Neural cell (in vitro differentiated cells): ENCODE measurements around the gene PTH1R.

Experiments used
- CTCF ChIP-seq: fragments of 450-650 bp; IDR thresholded peaks from 2 replicates; pipeline ENCODE4 v1.5.1; 2014; ENCODE audit warnings: antibody characterized with exemption, mild to moderate bottlenecking, moderate library complexity; ENCODE audit not compliant: poor library complexity, severe bottlenecking
- EP300 ChIP-seq: fragments of 450-650 bp; conservative IDR thresholded peaks from 2 replicates; pipeline ENCODE4 v1.6.1; 2014; ENCODE audit warnings: antibody characterized with exemption, mild to moderate bottlenecking, moderate library complexity; ENCODE audit not compliant: poor library complexity, severe bottlenecking
- EZH2 ChIP-seq: fragments of 200-600, 300-800 bp; shearing (Covaris generic), sonication (generic); IDR thresholded peaks from 2 replicates; pipeline ENCODE4 v1.6.1; 2014; ENCODE audit warnings: antibody characterized with exemption, low read length, borderline replicate concordance, mild to moderate bottlenecking; ENCODE audit not compliant: insufficient read depth, poor library complexity, severe bottlenecking
- MXI1 ChIP-seq: fragments of 450-650 bp; conservative IDR thresholded peaks from 2 replicates; pipeline ENCODE4 v1.6.1; 2014; ENCODE audit warnings: antibody characterized with exemption, mild to moderate bottlenecking; ENCODE audit not compliant: poor library complexity, severe bottlenecking
- POLR2AphosphoS5 ChIP-seq: IDR thresholded peaks from 2 replicates; pipeline ENCODE4 v1.6.1; 2012
- RAD21 ChIP-seq: fragments of 450-650 bp; conservative IDR thresholded peaks from 2 replicates; pipeline ENCODE4 v1.6.1; 2014; ENCODE audit warnings: antibody characterized with exemption, mild to moderate bottlenecking, moderate library complexity
- REST ChIP-seq: IDR thresholded peaks from 2 replicates; pipeline ENCODE4 v1.6.1; 2012; ENCODE audit warnings: borderline replicate concordance
- SMC3 ChIP-seq: fragments of 450-650 bp; conservative IDR thresholded peaks from 2 replicates; pipeline ENCODE4 v1.6.1; 2014; ENCODE audit warnings: antibody characterized with exemption, mild to moderate bottlenecking, moderate library complexity; ENCODE audit not compliant: poor library complexity
- TAF1 ChIP-seq: IDR thresholded peaks from 2 replicates; pipeline ENCODE4 v1.6.1; 2012; ENCODE audit warnings: low read depth

- TF ChIP-seq CTCF: no peak
- TF ChIP-seq REST: no peak
- TF ChIP-seq POLR2AphosphoS5: no peak
- no peak for TF ChIP-seq EZH2
- TF ChIP-seq EP300: no peak
- TF ChIP-seq SMC3: no peak
- TF ChIP-seq TAF1: no peak
- TF ChIP-seq MXI1: no peak
- no peak for TF ChIP-seq RAD21
Measured at GRCh38 chr3:46910166-46910760, 32.7 kb downstream of the PTH1R start.
